ENCODE measurements around the gene LINC00305.

DNA sequence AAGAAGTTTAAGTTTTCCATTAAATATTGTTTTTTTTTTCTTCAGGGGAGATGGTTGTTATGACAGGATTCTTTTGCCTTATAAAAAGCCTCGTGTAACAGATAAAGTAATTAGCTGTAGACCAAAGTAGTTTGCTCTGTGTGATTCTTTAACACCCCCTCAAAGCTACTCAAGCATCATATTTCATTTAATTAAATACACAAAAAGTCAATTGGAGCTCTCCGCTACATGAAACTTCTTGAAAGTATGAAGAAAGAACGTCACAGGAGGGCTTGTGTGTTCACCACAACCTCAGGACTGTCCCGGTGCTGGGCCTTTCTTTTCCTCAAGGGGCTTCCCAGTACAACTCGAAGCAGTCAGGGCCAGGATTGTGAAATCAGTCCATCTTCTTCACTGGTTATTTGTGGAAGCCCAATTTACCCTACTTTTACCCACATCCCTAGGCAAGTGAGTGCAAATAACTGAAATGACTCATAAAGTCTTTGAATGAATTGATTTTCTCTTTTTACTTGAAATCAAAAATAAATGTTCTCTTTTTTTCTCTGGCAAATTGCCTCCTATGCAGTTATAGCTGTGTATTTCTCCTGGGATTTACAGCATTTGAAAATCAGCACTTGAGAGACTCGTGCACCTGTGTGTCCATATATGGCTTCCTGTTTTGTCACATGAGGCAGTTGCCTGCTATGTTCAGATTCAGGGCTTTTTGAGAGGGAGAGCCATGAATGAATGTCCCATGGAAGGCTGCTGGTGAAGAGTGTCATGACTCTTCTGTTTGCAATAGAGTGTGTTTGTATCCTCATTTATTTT lies 48.6 kb downstream of the LINC00305 start:
- TF ChIP-seq, protein P1, sequence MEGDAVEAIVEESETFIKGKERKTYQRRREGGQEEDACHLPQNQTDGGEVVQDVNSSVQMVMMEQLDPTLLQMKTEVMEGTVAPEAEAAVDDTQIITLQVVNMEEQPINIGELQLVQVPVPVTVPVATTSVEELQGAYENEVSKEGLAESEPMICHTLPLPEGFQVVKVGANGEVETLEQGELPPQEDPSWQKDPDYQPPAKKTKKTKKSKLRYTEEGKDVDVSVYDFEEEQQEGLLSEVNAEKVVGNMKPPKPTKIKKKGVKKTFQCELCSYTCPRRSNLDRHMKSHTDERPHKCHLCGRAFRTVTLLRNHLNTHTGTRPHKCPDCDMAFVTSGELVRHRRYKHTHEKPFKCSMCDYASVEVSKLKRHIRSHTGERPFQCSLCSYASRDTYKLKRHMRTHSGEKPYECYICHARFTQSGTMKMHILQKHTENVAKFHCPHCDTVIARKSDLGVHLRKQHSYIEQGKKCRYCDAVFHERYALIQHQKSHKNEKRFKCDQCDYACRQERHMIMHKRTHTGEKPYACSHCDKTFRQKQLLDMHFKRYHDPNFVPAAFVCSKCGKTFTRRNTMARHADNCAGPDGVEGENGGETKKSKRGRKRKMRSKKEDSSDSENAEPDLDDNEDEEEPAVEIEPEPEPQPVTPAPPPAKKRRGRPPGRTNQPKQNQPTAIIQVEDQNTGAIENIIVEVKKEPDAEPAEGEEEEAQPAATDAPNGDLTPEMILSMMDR (IDR thresholded peaks at IDR 0.05): no peak
- TF ChIP-seq POLR2A (IDR thresholded peaks at IDR 0.05): no peak

Measured in heart left ventricle (tissue), 13 donors.